HG03457 (cell line): ENCODE measurements around the gene WFDC12.
"Not testable (repeated sequence)": the region's sequence is repeated elsewhere in the genome, so short reads cannot be mapped to it uniquely, and the experiment has no call there.

Experiments used
- ATAC-seq: cut with Tn5 transposase; IDR thresholded peaks from one replicate; pipeline ENCODE4 v1.9.1; 2021; ENCODE audit warnings: moderate number of reproducible peaks; ENCODE audit not compliant: unreplicated experiment

WFDC12 gene, protein sequence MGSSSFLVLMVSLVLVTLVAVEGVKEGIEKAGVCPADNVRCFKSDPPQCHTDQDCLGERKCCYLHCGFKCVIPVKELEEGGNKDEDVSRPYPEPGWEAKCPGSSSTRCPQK

DNA sequence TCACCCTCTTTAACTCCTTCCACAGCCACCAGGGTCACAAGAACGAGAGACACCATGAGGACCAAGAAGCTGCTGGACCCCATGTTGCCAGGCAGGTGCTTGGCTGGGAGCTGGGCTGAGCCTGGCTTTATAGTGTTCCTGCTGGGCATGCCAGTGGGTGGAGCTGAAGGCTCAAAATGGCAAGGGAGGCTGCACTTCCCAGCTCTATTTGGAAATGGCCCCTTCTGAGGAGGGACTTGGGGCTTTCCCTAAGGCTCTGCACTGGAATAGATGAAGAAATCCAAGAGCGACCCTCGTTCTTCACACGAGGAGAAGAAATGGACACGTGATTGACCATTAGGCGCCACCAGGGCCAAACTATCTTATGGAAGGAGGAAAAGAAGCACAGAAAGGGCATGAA is at the start of gene WFDC12:
Gene WFDC12, minus strand, starts transcription at position 101 of the 400 bp plus-strand sequence. Its CDS starts 18 bp downstream, at position 83.
- ATAC-seq: no peak

DNA sequence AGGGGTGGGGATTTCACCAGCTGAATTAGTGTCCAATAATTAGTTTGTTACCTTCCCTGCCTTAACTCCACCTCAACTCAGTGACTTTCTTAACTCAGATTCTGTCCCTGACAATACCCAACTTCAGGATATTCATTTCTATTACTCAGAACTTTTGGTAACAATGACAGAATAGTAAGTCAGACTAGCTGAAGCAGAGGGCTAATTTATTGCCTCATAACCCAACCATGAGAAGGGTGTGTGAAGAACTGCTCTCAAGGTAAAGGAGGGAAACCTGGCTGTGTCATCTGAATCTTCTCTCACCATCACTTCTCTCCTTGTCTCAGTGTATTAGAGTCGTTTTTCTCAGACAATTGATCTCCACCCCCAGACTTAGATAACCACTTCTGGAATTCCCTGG is 49.3 kb upstream of the WFDC12 start:
- no peak for ATAC-seq

DNA sequence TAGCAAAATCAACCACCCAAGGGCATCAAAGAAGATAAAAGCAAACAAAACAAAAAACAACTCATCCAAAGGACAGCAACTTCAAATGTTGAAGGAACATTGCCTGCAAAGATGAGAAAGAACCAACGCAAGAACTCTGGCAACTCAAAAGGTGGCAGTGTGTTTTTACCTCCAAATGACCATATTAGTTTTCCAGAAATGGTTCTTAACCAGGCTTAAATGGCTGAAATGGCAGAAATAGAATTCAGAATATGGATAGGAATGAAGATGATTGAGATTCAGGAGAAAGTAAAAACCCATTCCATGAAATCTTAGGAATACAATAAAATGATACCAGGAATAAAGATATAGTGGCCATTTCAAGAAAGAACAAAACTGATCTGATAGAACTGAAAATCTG is 40.6 kb upstream of the WFDC12 start:
- ATAC-seq: no peak

DNA sequence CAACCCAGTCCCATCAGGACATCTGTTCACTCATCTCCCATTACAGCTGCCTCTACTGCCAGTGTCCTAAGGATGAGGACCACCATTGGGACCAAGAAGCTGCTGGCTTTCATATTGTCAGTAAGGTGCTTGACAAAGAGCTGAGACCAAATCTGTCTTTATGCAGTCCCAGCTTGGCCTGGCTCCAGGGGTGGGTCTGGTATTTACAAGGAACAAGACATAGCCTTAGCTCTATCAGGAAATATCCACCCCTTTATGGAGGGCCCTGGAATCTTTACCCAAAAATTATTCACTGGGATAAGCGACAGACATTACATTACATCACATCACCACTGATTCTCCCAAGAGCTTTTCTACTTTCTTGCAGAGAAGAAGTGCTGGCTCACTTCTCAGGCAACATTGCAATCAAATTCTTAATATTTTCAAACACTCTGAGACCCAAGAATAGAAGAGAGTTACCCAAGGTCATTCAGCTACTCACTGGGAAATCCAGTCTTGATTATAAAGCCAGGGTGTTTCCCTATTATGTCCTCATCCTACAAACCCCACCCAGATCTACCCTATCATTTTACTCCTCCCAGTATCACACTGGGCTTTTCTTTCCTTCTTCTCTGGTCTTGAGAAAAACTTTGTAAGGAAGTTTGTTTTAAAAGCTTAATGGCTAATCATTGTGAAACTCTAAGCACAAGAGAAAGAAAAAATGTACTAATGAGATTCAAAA is 39.0 kb upstream of the WFDC12 start:
- no peak for ATAC-seq

DNA sequence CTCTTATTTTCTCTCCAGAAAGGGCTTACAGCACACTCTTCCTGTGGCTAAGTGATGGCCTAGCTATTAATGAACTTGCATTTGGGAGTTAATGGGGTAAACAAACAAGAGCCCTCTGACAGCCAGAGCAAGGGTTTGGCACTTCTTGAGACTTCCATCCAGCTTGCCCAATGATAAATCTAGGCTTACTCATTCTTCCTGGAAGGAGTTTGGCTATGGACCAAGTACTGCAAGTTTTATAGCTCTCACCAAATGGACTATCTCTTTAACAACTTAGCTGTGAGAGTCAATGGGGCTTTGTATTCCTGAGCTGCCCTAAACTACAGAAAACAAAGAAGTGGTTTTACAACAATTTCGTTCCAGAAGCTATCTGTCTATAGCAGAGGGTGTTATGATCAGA is 33.7 kb upstream of the WFDC12 start:
- ATAC-seq: no peak

DNA sequence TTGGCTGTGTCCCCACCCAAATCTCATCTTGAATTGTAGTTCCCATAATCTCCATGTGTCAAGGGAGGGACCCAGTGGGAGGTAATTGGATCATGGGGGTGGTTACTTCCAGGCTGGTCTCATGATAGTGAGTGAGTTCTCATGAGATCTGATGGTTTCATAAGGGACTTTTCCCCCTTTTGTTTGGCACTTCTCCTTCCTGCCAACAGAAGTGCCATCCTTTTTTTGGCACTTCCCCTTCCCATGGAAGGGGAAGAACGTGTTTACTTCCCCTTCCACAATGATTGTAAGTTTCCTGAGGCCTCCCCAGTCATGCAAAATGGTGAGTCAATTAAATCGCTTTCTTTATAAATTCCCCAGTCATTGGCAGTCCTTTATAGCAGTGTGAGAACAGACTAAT is 32.4 kb upstream of the WFDC12 start:
- ATAC-seq: no peak

DNA sequence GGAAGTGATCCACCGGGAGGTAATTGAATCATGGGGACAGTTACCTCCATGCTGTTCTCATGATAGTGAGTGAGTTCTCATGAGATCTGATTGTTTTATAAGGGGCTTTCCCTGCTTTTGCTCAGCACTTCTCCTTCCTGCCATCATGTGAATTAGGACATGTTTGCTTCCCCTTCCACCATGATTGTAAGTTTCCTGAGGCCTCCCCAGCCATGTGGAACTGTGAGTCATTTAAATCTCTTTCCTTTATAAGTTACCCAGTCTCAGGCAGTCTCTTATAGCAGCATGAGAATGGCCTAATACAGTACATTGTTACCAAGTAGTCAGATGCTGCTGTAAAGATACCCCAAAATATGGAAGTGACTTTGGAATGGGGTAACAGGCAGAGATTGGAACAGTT is 30.5 kb upstream of the WFDC12 start:
- ATAC-seq: not testable (repeated sequence)

DNA sequence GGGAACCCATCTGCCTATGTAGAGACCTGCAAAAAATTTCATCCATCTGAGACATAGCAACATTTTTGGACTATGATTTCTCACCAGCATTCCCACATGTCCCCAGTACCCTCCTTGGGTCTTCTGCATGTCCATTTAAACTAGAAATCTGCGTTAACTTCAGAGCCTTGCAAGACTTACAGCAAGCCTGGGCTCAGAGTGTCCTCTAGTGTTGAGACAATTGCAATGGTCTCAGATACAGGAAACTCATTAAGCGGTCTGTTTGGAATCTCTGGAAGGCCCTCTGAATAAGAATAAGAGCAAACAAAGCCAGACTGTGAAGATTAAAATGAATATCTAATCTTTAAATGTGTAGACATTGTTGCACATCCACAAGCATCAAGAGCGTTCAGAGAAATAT is 29.9 kb upstream of the WFDC12 start:
- ATAC-seq: no peak

DNA sequence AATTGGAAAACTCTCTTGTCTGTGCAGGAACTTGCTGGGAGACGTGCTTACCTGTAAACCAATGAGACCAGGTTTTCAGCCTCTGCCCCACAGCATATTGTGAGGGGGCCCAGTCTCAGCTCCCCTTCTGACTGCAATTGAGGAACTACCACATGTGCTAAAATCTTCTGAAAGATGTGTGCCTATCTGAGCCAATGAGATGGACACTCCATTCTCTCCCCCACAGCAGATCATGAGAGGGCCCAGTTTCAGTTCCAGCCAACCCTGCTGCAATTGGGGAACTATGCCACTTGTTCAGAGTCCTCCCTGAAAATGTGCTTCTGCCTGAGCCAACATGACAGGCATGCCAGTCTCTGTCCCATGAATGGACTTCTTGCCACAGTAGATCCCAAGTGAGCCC is 29.5 kb upstream of the WFDC12 start:
- ATAC-seq: no peak

DNA sequence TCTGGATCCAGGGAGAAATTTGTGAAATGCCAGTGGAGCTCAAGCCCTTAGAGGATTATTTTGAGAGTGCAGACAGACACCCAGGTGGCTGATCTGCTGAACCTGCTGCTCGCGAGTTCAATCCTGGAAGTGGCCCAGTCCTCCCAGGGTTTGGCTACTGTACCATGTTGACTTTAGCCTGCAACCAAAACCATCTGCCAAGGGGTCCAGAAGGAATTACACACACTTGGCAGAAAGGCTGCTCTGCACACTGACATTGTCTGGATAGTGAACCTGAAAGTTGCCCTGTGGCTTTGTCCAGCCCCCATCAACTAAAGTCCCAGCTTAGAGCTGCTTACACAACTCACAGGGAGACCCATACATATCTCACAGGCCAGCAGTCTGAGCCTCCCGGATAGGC is 28.9 kb upstream of the WFDC12 start:
- ATAC-seq: no peak

DNA sequence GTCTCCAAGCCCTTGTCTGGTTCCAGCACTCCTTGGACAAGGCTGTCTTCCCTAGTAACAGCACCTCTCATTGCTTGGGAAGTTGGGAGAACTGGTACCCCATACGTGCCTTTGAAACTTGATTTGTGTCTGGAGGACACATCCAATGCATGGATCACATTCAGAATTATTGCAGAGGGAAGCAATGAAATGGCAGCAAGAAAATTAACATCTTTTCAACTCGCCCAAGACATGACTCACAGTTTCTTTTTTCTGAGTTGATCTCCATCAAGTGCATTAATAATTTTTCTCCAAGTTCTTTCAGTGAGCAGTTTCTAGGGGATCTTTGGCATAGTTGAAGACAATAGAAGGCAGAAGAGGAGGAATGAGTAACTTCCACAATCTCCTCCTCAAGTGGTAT is 28.1 kb upstream of the WFDC12 start:
- ATAC-seq: no peak

DNA sequence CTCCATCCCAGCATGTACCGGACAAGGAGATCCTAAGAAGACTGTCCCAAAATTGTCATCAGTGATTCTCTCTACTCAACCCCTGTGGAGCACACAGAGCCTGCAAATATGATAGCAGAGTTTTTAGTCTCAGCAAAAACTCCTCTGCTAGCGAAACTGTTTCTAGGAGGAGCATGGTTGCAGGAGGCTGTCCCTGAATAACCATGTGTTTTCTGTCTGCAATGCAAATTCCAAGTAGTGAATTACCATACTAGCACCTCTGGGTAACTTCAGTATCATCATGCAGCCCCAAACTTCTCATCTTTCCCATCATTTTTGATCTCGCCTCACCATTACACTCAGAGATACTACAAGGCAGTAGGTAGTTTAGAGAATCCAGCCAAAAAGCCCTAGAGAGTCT is 24.8 kb upstream of the WFDC12 start:
- no peak for ATAC-seq

DNA sequence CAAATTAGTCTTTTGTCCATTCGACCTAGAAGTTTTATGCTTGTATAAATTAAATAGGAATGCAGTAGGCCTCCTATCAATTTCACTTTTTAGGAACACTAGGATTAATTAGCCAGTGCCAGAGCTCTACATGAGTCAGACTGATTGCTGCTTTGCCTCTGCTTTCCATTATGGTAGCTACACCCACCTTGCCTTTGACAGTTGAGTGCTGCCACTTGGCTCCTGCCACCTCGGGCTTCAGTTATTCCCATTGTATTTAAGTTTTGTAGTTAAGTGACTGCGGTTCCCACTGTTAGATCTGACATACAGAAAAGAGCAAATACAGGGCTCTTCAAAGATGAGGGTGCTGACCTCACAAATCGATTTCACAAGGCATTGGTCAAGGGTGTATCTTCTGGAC is 16.6 kb upstream of the WFDC12 start:
- ATAC-seq: no peak

DNA sequence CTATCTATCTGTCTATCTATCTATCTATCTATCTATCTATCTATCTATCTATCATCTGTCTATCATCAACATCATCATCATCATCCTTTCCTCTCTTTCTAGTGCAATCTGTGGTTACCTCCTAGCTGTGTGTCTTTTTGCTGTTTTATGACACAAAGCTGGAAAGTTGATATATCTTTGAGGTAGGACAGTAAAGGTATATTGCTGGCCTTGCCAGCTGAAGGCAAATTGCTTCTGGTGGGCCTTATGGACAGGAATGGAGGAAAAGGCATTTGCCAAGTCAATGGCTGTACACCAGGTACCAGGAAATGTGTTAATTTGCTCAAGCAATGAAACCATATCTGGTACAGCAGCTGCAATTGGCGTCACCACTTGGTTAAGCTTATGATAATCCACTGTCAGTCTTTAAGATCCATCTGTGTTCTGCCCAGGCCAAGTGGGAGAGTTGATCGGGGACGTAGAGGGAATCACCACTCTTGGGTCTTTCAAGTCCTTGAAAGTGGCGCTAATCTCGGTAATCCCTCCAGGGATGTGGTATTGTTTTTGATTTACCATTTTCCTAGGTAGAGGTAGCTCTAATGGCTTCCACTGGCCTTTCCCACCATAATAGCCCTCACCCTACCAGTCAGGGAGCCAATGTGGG is 15.6 kb upstream of the WFDC12 start:
- ATAC-seq: not testable (repeated sequence)

DNA sequence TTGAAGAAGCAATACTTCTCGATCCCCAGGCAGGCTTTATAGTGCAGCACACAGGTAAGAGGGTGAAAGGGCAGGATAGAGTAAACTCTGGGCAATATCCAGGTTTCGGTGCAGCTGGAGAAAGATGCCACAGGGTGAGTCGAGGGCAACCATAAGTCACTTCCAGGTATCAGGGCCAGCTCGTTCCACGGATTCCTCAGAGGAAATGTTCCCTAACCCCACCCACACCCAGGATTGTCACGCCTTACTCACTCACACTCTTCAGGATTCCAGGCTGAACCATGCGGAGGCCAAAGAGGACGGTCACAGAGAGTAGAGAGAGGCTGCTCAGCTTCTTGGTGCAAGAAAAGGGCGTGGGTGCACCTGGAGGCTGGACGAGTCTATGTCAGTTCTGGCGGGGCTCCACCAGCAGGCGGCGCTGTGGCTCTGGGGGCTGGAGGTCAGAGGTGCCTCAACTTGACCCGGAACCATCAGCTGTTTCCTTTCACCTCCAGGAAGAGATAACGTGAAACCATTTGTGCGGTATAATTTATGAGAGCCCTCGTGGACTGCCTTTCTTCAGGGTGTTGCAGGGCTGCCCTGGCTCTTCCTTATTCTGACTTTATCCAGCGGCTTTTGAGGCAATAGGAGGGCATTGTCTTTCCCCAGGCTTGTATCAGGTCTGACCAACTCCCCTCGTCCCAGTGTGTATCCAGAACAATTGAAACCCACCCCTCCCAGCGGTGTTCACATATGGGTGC is 14.5 kb upstream of the WFDC12 start:
- ATAC-seq: no peak

DNA sequence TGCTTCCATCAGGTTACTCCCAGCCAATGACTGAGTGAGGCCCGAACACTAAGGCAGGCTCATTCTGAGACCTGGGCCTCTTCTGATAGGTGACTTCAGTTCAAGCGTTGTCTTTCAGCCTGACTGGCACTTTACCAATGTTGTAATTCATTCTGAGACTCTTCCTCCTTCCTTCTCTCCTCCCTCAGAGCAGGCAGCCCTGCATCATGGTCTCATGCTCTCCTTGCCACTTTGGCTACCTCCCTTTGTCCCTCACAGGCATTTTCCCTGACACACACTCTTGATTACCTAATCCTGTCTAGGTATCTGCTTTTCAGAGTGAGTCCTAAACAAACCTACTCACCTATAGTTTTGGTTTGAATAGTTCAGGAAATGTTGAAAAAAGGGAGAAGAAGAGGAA is 12.6 kb upstream of the WFDC12 start:
- no peak for ATAC-seq

DNA sequence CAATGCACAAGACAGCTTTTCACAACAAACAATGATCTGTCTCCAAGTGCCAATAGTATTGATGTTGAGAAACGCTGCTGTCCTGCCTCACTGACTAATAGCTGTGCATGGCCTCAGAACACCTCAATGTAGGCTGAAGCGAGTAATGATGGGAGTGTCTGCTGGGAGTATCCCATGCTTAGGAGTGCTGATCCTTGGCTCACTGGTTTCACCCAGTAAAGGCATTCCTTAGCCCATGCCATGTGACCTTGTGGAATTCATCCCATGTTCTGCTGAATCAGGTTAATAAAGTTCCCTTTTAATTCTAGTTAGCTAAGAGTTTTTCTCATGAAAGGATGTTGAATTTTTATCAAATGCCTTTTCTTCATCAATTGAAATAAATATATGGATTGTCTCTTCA is 3.8 kb upstream of the WFDC12 start:
- no peak for ATAC-seq

DNA sequence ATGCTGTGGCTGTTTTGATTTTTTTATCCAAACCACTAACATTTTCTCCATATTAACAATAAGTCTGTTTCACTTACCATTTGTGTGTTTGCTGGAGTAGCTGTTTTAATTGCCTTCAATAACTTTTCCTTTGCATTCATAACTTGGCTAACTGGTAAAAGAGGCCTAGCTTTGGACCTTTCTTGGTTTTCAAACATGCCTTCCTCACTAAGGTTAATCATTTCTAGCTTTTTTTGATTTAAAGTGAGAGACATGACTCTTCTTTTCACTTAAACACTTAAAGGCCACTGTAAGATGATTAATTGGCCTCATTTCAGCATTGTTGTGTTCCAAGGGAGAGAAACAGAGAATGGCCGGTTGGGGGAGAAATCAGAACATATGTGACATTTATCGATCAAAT is 2.9 kb downstream of the WFDC12 start:
- no peak for ATAC-seq

DNA sequence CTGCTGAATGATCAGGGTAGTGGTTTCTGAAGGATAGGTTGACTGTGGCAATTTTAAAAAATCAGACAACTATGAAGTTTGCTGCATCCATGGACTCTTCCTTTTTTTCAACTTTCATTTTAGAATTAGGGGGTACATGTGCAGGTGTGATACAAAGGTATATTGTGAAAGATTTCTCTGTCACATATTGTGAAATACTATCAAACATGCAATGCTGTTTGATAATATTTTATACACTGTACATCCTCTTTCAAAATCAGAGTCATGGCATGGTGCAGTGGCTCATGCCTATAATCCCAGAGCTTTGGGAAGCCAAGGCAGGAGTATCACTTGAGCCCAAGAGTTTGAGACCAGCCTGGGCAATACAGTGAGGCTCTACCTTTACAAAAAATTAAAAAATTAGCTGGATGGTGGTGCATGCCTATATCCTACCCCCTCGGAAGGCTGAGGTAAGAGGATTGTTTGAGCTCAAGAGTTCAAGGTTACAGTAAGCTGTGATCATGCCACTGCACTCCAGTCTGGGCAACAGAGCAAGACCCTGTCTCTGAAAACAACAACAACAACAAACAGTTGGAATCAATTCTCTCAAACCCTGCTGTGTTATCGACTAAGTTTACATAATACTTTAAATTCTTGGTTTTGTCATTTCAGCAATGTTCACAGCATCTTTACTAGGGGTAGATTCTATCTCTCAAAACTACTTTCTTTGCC is 4.6 kb downstream of the WFDC12 start:
- ATAC-seq: no peak

DNA sequence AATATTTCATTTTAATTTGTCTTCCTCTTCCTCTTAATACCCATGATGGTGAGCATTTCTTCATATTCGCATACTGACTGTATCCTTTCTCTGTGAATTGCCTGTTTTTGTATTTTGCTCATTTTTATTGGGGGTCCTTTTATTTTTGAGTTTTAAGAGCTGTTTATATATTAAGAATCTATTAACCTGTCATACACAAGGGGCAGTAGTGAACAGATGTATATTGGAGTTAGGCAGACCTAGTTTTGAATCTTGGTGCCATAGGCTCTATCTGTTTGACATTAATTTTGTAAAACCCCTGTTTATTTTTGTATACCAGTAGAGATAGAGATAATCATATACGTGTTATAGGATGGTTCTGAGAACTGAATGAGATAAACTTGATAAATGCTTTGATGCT is 6.2 kb downstream of the WFDC12 start:
- no peak for ATAC-seq

DNA sequence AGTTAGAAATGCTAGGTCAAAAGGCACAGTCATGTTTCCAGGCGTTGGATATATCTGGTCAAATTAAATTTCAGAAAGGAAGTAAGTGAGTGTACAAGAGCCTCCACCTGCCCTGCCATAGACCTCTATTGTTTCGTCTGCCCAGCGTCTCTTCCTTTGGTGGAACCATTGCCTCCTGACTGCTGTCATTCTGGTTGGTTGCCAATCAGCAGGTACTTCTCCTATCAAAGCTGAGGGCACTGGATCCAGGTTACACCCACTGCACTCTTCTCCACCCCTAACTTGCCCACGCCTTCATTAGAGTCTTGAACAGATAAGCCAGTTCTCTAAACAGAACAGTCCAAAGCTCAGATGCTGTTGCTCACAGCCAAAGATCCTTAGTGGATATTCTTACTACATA is 6.7 kb downstream of the WFDC12 start:
- ATAC-seq: no peak
